GM19324 (cell line): ENCODE measurements around the gene RWDD1.

Experiments
- ATAC-seq: cut with Tn5 transposase; IDR thresholded peaks from one replicate; pipeline ENCODE4 v1.9.1; 2021; ENCODE audit warnings: mild to moderate bottlenecking, moderate library complexity; ENCODE audit not compliant: unreplicated experiment, low FRiP score

The RWDD1 gene

GRCh38 chr6:116557893-116558292 is 13.4 kb upstream of the RWDD1 start:
- ATAC-seq: no peak

- ATAC-seq: no peak
Measured at GRCh38 chr6:116560130-116560529, 11.2 kb upstream of the RWDD1 start.

GRCh38 chr6:116561377-116562018 is 9.8 kb upstream of the RWDD1 start:
- ATAC-seq: no peak

- no peak for ATAC-seq
Measured at GRCh38 chr6:116562019-116562403, 9.3 kb upstream of the RWDD1 start.

- no peak for ATAC-seq
Measured at GRCh38 chr6:116562614-116563013, 8.7 kb upstream of the RWDD1 start.

- no peak for ATAC-seq
Measured at GRCh38 chr6:116563830-116564229, 7.5 kb upstream of the RWDD1 start.

GRCh38 chr6:116564311-116564710 is 7.0 kb upstream of the RWDD1 start:
- no peak for ATAC-seq

GRCh38 chr6:116564921-116565872 is 6.1 kb upstream of the RWDD1 start:
- no peak for ATAC-seq

- ATAC-seq: no peak
Measured at GRCh38 chr6:116568111-116568510, 3.2 kb upstream of the RWDD1 start.

GRCh38 chr6:116568821-116569755 is 2.2 kb upstream of the RWDD1 start:
- no peak for ATAC-seq

- no peak for ATAC-seq
Measured at GRCh38 chr6:116571683-116572000, 338 bp downstream of the RWDD1 start.

GRCh38 chr6:116572162-116572561 is 858 bp downstream of the RWDD1 start:
- ATAC-seq: no peak

- no peak for ATAC-seq
Measured at GRCh38 chr6:116575227-116575626, 3.9 kb downstream of the RWDD1 start.

- no peak for ATAC-seq
Measured at GRCh38 chr6:116577486-116577885, 6.2 kb downstream of the RWDD1 start.

- no peak for ATAC-seq
Measured at GRCh38 chr6:116578335-116578734, 7.0 kb downstream of the RWDD1 start.

- ATAC-seq: no peak
Measured at GRCh38 chr6:116579143-116579542, 7.8 kb downstream of the RWDD1 start.

- ATAC-seq: no peak
Measured at GRCh38 chr6:116580198-116580597, 8.9 kb downstream of the RWDD1 start.

GRCh38 chr6:116586276-116586675 is 15.0 kb downstream of the RWDD1 start:
- ATAC-seq: no peak

- ATAC-seq: no peak
Measured at GRCh38 chr6:116586738-116587137, 15.4 kb downstream of the RWDD1 start.

- ATAC-seq: no peak
Measured at GRCh38 chr6:116595247-116595646, 23.9 kb downstream of the RWDD1 start.

- no peak for ATAC-seq
Measured at GRCh38 chr6:116596815-116597214, 25.5 kb downstream of the RWDD1 start.
